Stimulated activated CD8-positive, alpha-beta memory T cell treated with anti-CD3 and anti-CD28 coated beads, Interleukin-7, amount 100 ng/mL, for 48 hours (primary cell): ENCODE results near the gene CARMIL3.
"Not testable (repeated sequence)": the region's sequence is repeated elsewhere in the genome, so short reads cannot be mapped to it uniquely, and the experiment has no call there.

Source experiments
- DNase-seq, 2 donors: peaks; one replicate each; pipeline ENCODE4 v3.0.0-alpha.2; 2020; ENCODE audit warnings: low read depth in 1 of 2; ENCODE audit errors: extremely low read depth in 1 of 2

The CARMIL3 gene, protein sequence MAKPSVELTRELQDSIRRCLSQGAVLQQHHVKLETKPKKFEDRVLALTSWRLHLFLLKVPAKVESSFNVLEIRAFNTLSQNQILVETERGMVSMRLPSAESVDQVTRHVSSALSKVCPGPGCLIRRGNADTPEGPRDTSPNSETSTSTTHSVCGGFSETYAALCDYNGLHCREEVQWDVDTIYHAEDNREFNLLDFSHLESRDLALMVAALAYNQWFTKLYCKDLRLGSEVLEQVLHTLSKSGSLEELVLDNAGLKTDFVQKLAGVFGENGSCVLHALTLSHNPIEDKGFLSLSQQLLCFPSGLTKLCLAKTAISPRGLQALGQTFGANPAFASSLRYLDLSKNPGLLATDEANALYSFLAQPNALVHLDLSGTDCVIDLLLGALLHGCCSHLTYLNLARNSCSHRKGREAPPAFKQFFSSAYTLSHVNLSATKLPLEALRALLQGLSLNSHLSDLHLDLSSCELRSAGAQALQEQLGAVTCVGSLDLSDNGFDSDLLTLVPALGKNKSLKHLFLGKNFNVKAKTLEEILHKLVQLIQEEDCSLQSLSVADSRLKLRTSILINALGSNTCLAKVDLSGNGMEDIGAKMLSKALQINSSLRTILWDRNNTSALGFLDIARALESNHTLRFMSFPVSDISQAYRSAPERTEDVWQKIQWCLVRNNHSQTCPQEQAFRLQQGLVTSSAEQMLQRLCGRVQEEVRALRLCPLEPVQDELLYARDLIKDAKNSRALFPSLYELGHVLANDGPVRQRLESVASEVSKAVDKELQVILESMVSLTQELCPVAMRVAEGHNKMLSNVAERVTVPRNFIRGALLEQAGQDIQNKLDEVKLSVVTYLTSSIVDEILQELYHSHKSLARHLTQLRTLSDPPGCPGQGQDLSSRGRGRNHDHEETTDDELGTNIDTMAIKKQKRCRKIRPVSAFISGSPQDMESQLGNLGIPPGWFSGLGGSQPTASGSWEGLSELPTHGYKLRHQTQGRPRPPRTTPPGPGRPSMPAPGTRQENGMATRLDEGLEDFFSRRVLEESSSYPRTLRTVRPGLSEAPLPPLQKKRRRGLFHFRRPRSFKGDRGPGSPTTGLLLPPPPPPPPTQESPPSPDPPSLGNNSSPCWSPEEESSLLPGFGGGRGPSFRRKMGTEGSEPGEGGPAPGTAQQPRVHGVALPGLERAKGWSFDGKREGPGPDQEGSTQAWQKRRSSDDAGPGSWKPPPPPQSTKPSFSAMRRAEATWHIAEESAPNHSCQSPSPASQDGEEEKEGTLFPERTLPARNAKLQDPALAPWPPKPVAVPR (N-terminal part only)

DNA sequence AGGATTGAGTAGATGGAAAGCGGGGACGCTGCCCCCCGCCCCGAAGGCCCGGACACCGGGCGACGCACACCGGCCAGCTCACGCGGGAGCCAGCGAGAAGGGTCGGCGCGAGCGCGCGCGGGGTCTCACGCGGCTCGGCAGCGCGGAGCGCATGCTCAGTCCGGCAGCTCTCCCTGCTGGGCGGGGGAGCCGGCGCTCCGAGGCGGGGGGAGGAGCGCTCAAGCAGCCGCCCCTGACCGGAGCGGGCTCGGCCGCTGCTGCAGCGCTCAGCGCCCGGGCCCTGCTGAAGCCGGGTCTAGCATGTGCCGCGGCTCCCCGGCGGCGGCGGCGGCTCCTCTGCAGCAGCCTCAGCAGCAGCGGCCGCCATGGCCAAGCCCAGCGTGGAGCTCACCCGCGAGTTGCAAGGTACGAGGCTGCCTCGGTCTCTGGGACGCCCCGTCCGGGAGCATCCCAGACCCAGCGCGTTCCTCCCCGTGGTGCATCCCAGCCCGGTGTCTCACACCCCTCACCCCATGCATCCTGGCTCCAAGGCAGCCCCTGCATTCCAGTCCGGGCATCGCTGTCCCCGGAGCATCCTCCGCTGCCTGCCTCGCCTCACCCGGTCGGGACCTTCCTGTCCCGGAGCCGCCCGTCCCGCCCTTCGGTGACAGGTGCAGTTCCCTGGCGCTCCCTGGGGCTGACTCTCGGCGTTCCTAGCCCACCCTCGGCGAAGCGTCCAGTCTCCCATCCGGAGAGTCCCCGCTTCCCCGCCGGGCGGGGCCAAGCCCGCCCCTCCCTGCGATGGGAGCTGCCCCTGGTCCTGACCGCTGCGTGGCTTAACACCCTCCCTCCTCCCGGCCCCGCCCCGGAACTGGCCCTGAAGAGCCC is at the start of gene CARMIL3:
Gene CARMIL3, plus strand, starts transcription at position 221 of the 867 bp plus-strand sequence. Its CDS starts 145 bp downstream, at position 366.
- peak in 1 of 2 donors; percentile 45 for DNase-seq

DNA sequence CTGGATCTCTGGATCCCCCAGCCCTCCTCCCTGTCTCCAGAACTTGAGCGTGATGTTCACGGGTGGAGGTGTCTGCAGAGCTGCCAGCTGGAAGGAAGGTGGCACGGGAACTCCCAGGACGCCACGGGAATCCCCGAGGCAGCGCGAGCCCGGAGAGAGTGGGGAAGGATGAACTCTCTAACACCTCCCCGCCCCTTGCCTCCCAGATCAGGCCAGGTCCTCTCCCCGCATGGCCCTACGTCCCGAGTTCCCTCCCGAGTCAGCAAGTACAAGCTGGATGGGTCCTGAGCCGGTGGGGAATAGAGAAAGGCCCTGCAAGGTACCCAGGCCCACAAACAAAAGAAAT is 45.4 kb upstream of the CARMIL3 start:
- DNase-seq = not testable (repeated sequence)

DNA sequence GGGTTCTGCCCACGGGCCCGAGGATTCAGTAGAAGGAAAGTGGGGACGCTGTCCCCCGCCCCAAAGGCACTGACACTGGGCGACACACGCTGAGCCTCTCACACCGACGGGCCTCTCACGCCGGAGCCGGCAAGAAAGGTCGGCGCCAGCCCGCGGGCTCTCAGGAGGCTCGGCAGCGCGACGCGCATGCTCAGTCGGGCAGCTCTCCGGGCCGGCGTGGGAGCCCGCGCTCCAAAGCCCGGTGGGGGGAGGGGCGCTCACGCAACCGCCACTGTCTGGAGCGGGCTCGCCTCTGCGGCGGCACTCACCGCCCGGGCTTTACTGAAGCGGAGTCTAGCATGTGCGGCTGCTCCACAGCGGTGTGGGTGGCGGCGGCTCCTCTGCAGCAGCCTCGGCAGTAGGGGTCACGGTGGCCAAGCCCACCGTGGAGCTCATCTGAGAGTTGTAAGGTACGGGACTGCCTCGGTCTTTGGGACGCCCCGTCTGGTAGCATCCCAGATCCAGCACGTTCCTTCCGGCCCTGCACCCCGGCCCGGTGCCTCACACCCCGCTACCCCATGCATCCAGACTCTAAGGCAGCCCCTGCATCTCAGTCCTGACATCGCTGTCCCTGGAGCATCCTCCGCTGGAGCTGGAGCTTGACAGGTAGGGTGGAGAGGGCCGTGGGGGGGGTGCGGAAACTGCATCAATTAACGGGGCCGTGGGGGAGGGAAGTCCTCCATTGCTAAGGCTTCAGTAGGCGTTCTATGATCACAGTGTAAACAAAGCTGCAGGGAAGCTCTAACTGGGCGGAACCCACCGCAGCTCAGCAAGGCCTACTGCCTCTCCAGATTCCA is 44.8 kb upstream of the CARMIL3 start:
- peak; percentile 40 to 41 for DNase-seq

DNA sequence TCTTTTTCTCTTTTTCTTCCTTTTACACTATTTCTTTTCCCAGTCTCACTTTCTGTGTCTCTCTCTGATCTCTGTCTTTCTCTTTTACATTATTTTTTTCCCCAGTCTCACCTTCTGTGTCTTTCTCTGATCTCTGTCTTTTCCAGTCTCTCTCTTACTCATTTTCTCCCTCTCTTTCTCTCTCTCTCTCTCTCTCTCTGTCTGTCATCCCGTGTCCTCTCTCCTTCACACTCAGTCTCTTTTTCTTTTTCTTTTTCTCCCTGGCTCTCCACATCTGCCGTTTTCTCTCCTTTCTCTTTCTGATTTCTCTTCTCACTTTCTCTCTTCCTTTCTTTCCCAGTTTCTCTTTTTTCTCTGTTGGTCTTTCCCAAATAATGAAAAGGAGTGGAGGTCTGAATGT is 40.8 kb upstream of the CARMIL3 start:
- no peak for DNase-seq

DNA sequence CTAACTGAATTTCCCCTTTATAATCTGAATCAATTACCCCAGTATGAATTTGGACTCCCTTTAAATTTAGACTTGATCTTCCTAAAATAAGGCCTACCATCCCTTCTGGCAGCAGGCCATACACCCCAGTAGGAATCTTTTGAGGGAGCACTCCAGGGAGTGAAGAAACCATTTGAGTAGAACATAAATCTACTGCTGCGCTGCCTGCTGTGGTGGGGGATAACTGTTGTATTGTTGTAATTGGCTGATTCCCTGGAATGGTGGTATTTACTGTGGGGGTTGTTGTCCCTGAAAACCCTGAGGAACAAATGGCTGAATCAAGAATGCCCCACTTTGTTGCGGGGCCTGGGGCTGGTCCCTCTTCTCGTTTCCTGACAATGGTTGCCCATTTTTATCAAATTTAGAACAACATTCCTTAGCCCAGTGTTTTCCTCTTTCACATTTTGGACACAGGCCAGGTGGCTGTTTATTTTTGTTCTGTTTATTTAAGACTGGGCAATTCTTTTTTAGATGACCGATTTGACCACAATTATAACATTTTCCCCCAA is 39.0 kb upstream of the CARMIL3 start:
- not testable (repeated sequence) for DNase-seq

DNA sequence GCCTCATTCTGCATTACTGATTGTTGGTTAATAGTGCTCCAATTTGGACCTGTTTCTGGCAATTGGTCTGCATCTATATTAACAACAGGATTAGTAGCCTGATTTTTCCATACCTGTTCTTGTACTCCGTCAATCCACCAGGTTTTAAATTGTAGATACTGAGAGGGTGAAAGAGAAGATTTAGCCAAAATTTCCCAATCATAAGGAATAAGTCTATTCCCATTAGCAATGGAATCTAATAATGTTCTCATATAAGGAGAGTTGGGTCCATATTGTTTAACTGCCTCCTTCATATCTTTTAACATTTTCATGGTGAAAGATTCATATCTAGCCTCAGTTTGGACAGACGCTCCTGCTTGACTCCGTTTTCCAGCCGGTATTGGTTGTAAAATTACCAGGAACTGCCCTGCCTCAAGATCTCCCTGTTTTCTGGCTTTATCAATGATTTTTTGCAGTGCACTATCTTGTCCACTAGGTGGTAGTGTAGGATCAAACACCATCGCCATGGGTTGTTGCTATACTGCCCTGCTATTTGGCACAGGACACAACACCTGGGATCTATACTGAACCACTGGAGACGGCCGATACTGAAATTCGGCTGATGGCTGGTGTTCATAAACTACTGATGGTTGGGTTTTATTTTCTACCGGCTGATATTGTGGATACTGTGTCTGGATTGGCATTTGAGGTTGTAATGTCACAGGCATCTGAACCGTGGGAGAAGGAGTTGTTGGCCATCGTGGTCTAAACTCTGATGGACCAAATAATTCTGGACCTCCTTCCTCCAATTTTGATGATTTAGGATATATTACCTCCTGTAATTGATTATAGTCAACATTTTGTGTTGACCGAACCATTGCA is 37.9 kb upstream of the CARMIL3 start:
- DNase-seq = peak in 1 of 2 donors; percentile 7

DNA sequence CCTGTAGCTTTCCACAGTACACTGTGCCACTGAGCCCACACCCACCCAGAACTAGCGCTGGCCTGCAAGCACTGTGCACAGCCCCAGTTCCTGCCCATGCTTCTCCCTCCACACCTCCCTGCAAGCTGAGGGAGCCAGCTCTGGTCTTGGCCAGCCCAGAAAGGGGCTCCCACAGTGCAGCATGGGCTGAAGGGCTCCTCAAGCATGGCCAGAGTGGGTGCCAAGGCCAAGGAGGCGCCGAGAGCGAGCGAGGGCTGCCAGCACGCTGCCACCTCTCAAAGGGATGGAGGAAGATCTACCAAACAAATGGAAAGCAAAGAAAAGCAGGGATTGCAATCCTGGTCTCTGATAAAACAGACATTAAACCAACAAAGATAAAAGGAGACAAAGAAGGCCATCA is 36.1 kb upstream of the CARMIL3 start:
- DNase-seq = not testable (repeated sequence)

DNA sequence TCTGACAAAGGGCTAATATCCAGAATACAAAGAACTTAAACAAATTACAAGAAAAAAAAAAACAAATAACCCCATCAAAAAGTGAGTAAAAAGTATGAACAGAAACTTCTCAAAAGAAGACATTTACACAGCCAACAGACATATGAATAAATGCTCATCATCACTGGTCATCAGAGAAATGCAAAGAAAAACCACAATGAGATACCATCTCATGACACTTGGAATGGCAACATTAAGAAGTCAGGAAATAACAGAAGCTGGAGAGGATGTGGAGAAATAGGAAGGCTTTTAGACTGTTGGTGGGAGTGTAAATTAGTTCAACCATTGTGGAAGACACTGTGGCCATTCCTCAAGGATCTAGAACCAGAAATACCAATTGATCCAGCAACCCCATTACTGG is 32.8 kb upstream of the CARMIL3 start:
- not testable (repeated sequence) for DNase-seq

DNA sequence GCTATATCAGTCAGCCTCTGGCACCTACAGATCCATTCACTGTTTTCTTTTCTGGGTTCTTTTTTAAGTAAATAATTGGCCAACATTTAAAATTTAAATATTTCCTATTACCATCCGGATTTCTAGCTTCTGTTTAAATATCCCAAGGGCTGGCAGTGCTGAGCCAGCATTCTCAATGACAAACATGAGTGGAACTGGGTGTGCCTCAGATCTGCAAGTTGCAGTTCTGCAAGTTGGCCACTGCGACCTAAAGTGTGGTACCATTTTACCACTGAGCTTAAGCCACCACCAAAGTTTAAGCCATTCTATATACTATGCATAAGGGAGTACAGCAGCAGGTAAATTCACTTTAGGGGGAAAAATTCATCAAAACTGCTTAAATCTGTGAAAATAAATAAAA is 31.9 kb upstream of the CARMIL3 start:
- not testable (repeated sequence) for DNase-seq

DNA sequence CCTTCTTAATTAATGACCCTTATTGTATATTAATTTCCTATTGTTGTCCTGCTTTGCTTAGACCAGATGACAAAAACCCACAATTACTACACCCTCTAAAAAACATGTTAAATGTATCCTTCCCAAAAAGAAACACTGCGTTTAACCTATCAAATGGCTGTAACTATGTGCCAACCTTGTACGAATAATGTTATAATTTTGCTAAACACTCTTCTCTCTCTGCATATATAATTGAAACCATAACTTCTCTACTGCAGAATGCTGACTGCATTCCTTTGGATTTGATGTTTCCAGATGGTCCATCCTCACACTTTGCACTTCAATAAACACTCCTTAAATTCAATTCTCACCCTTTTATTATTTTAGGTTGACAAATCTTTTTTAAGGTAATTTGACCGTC is 31.3 kb upstream of the CARMIL3 start:
- not testable (repeated sequence) for DNase-seq

DNA sequence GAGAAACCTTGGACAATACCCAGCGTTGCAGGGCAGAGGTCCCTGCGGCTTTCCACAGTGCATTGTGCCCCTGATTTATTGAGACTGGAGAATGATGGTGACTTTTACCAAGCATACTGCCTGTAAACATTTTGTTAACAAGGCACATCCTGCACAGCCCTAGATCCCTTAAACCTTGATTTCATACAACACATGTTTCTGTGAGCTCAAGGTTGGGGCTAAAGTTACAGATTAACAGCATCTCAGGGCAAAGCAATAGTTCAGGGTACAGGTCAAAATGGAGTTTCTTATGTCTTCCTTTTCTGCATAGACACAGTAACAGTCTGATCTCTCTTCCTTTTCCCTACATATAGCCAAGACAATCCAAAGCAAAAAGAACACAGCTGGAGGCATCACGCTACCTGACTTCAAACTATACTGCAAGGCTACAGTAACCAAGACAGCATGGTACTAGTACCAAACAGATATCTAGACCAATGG is 26.8 kb upstream of the CARMIL3 start:
- not testable (repeated sequence) for DNase-seq

DNA sequence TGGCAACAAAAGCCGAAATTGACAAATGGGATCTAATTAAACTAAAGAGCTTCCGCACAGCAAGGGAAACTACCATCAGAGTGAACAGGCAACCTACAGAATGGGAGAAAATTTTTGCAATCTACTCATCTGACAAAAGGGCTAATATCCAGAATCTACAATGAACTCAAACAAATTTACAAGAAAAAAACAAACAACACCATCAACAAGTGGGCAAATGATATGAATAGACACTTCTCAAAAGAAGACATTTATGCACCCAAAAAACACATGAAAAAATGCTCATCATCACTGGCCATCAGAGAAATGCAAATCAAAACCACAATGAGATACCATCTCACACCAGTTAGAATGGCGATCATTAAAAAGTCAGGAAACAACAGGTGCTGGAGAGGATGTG is 22.1 kb upstream of the CARMIL3 start:
- DNase-seq = not testable (repeated sequence)

DNA sequence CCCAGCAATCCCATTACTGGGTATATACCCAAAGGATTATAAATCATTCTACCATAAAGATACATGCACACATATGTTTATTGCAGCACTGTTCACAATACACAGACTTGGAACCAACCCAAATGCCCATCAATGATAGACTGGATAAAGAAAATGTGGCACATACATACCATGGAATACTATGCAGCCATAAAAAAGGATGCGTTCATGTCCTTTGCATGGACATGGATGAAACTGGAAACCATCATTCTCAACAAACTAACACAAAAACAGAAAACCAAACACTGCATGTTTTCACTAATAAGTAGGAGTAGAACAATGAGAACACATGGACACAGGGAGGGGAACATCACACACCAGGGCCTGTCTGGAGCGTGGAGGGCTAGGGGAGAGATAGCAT is 20.5 kb upstream of the CARMIL3 start:
- DNase-seq = not testable (repeated sequence)

DNA sequence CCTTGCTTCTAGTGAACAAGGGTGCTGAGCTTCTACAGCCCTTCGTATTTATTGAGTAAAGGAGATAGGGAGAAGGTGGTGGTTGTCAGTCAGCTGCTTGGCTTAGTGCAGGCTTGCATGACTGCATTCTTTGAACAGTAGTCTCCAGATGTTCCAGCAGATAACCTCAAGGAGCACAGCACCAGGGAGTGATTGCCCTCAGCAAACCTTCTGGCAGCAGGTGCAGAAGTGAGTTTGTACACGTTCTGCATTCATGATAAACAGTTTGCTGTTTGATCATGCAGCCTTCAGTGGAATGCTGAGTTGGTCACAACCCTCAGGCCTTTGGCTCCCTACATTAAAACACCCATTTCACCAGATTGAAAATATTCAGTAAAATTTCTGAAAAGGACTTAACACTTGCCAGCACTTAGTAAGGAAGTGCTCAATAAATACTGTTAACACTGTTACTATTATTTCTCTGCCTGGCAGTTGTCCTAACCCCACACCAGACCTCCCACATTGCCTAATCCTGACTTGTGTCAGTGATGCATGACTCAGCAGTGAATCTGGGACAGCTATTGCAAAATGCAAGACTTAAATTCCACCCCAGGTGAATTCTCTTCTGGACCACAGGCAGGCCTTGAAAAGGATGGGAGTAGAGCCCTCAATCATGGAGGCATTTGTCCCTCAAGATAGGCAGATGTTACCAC is 18.9 kb upstream of the CARMIL3 start:
- no peak for DNase-seq

DNA sequence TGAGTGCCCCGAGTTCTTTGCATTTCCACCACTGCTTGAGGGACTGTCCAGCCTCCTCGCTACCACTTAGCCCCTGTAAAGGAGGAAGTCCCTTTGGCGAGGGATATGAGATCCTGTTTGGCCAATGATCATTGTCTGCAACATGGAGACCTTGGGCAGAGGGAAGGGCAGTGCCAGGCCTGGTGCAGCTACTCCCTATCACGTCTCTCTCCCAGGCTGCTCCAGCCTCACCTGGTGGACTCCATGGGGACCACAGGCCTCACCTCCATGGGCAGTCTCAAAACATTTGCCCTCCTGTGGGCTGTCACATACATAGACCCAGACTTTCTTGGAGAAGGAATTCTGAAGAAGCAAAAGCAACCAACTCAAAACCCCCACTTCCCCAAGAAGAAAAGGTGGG is 16.0 kb upstream of the CARMIL3 start:
- not testable (repeated sequence) for DNase-seq

DNA sequence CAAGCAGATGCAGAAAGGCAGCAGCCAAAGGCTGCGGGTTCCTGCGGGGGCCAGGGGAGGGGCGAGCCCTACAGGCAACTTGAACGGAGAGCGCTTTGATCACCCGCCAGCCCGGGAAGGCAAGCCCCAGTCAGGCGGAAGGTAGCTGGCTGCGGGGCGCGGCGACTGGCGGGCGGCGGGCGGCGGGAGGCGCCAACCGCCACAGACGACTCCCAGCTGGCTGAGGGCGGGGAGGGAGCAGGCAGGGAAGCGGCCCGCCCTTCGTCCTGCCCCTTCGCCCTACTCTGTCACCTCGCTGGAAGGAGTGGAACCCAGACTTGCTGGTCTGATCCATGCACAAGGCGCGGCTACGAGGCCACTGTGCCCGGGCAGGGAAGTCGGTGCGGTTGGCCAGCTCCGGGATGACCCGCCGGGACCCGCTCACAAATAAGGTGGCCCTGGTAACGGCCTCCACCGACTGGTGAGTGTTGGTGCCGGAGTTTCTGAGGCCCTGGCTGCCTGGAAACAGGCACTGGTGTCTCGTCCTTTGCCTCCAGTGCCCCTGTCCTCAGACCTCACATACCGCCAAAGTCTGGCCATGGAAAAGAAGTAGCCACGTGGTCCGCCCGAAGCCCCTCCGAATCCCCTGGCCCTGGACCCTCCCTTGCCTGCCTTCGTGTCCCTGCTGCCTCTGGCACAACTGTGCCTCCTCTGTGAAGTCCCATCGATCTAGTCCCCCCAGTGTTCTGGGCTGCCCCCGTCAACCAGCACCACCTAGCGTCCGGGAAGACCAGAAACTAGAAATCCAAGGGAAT is 15.4 kb upstream of the CARMIL3 start:
- DNase-seq = peak in 1 of 2 donors; percentile 62
